GM18498 (cell line): Measurements from ENCODE around the gene ABLIM1.

Experiments
- ATAC-seq: cut with Tn5 transposase; IDR thresholded peaks from one replicate; pipeline ENCODE4 v1.9.1; 2021; ENCODE audit warnings: mild to moderate bottlenecking, moderate library complexity; ENCODE audit not compliant: unreplicated experiment

The ABLIM1 gene

DNA sequence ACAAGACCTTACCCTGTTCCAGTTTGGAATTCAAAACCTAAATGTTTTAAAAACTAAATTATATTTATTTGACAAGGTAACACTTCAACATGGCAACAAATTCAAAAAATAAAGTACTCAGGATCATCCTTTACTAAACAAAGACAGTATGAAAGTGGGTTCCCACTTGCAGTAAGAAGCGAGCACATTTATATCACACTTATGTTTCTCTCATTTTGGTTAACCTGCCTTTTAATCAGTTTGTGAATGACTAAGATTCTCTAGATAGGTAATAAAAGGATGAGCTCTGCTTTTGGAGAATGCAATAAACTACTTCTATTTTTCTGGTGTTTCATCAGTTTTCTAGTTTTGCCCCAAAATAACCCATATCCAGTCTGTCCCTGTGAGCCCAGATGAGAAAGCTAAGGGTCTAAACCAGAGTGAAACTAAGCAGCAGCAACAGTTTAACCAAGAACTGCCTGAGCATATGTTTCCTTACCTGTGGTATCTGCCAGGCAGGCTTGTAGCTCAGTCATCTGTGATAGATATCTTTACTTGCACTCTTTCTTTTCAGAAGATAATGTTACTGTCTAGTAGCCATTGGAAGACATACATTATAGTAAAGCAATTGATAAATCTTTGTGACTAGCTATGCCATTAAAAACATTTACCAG lies 64.1 kb downstream of the ABLIM1 start:
- no peak for ATAC-seq

- no peak for ATAC-seq
Measured at GRCh38 chr10:114593240-114593792, 64.8 kb downstream of the ABLIM1 start.

DNA sequence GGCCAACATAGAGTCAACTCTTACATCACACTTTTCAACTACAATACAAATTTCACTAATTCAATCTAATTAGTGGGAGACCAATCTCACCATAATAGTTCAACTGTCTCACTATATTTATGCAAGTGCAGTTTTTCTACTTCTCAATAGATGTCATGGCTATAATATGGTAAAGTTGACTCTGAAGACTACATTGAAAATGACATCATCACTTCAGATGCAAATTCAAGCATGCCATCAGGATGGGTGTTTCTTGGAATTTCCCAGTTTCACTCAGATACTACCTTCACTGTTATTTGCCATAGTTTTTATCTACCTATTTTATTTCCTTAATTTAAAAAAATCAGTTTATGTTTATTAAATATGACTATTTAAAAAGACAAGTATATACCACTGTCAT lies 67.1 kb downstream of the ABLIM1 start:
- no peak for ATAC-seq

DNA sequence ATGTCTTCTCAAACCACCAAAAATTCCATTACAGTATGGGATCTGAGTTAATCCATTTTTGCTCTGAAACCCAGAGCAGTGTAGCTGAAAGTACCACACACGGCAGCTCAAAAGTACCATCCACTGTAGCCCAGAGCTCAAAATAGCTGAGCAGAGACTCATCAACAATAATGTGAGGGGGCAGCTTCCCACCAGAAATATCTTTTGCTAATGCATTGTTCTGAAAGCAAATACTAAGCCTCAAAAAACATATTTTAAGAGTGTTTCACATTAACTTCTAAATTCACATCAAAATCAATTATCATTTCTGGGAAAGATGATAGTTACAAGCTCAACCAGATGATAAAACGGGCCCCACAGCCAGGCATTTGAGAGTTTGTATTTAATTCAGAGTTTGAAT lies 73.7 kb downstream of the ABLIM1 start:
- no peak for ATAC-seq

GRCh38 chr10:114581071-114581470 lies 77.0 kb downstream of the ABLIM1 start:
- ATAC-seq, result no peak

GRCh38 chr10:114577133-114577532 lies 80.9 kb downstream of the ABLIM1 start:
- no peak for ATAC-seq

DNA sequence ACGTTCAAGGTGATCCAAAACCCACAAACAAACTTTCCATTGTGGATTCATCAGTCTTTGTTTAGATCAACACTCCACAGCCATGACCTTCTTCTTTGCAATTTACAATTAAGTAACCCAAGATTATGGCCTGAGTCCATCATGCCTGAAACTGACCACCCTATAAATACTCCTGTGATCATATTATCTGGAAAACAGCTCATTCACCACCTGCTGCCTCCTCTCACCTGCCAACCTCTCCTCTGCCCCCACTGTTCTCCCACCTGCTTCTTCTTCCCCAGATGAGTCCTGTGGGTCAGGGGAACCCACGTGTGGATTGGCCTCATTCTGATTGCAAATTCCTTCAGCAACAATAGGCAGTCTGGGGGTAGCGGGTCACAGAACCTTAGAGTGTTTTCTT lies 81.4 kb downstream of the ABLIM1 start:
- no peak for ATAC-seq

DNA sequence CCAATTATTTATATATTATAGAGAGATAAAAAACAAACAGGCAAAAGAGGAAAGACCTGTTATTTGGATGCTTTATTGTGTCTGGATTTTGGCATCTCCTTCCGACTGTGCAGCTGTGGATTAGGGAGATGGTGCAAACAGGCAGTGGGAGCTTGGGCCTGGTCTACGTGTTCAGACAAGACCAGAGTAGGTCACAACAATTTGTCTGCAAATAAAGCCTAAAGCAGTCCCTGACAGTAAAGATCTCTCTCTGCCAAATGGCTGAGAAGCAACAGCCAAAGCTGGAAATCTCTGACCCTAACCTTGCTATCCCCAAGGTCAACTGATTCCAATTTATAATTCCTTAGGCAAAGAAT lies 82.0 kb downstream of the ABLIM1 start:
- no peak for ATAC-seq

- ATAC-seq, result no peak
Measured at GRCh38 chr10:114575417-114576131, 82.5 kb downstream of the ABLIM1 start.

GRCh38 chr10:114573330-114574045 lies 84.6 kb downstream of the ABLIM1 start:
- ATAC-seq, result no peak

DNA sequence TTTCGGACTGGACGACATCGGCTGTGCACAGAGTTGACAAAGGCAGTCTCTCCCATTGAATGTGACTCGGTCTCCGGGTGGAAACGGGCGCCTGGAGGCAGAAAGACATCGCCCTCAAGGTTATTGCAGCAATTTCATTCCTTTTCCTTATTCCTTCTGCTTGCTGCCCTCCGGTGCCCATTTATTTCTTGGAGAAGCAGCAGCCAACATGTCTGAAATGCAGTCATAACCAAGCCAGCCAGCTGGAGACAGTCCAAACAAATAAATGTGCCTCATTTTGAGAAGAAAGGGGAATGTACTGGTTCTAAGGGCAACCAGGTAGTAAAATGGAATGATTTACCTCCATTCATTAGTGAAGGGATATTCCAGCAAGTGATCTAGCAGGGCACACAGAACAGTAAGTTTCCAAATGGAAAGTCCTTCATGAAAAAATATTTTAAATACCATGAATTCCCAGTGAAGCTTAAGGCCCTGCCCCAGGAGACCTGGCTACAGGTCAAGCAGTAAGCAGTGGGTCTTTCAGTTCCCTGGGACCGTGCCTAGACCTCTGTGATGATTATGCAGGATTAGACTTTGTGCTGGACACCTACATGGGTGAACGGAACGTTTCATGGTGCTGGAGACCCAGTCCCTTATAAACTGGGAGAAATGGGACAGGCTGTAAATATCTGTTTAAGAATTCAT lies 86.6 kb downstream of the ABLIM1 start:
- ATAC-seq, result no peak

DNA sequence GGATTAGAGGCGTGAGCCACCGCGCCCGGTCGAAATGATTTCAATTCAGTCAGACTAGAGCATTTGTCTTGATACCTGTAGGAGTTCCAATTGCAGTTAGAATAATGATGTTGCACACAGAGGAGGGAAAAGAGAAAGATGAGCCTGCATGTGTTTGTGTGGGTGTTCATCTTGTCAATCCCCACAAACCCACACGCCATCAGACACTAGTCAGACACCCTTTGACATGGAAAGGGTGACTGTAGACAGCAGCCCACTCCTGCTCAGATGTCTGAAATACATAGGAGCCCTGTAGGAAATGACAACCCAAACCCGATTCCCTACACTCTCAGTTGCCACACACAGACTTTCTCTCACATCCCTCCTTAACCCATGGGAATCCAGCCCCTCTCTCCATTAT lies 92.0 kb downstream of the ABLIM1 start:
- no peak for ATAC-seq

DNA sequence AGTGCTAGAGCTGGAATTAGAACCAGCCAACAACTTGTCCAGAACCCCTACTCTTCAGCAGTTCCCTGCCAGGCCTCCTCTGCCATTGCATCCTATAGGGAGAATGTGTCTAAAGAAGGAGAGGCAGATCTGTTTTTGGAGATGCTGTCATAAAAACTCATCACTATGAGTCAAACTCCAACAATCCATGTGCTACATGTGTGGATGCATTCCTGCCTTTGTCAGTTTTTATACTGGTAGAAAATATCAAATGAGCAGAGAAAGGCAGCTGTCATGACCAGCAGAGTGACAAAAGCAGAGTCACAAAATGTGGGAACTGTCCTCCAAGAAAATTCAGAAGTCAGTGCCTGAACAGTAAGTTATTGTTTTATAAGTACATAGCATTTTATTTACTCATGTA lies 93.0 kb downstream of the ABLIM1 start:
- no peak for ATAC-seq

- no peak for ATAC-seq
Measured at GRCh38 chr10:114561008-114561523, 97.0 kb downstream of the ABLIM1 start.

DNA sequence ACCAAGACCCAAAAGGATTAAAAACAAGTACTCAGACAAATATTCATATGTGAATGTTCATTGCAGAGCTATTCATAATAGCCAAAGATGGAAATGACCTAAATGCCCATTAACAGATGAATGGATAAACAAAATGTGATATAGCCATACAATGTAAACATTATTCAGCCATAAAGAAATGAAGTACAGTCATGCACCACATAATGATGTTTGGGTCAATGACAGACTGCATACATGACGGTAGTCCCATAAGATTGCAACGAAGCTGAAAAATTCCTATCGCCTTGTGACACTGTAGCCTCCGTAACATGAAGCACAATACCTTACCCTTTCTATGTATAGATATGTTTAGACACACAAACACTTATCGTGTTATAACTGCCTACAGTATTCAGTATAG lies 97.9 kb downstream of the ABLIM1 start:
- ATAC-seq, result no peak

- no peak for ATAC-seq
Measured at GRCh38 chr10:114559636-114560035, 98.4 kb downstream of the ABLIM1 start.

- ATAC-seq, result no peak
Measured at GRCh38 chr10:114557854-114558253, 100.2 kb downstream of the ABLIM1 start.

DNA sequence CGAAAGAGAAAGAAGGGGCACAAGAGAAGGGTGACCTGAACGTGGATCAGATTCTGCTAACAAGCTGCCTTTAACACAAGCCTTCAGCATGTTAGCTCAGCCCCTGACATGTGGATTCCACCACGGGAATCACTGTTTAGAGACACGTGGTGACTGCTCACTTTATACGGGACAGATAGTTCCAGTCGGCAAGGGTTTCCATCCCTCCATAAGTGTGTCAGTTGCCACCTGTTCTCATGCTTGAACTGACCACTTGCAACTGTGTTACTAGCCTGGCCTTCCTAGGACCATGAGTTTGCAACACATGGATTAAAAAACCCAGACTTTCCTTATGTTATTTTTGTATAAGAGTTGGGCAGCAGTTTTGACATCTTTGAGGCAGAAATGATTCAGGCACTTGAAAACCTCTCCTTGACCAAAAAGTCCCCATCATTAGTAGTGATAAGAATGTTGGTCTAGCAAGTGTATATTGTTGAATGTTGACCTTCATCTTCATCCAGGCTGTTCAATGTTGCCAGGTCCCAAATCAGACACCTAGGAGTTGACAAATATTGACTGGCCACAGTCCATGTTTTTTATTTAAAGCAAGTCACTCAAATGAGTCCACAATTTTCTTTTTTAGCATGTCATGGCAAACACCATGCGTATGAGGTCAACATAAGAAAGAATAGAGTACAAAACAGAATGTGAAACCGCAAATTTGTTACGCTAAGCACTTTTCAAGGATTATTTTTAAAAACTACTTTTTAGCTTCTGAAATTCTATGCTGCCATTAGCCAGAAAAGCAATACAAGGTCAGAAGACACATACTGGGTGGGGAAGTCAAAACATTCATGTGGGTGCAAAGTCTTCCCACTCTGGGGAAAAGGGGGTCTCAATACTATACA lies 101.6 kb downstream of the ABLIM1 start:
- ATAC-seq, result no peak

- no peak for ATAC-seq
Measured at GRCh38 chr10:114553436-114553835, 104.6 kb downstream of the ABLIM1 start.

DNA sequence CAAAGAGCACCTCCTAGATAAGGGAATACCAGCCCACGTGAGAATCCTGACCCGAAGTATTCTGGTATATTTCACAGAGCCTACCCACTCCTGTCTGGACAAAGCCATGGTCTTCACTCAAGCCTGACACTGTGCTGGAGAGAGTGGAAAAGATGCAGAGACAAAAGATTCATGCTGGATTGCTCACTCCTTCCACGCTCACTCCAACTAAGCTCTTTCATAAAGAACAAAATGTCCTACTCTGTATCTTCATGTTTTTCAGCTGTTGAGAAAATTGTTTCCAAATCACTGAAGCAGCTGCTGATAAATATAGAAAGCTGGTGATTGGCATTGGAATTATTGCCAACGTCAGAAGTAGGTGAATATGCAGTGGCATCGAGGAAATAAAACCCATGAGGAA lies 106.0 kb downstream of the ABLIM1 start:
- no peak for ATAC-seq
